Hepatocyte (in vitro differentiated cells): Measurements from ENCODE around the gene MAP3K20.

ENCODE experiments used
- EZH2phosphoT487 ChIP-seq: fragments of 200-600 bp; sonication (generic); IDR thresholded peaks from one replicate; pipeline ENCODE4 v1.6.1; 2018; ENCODE audit warnings: antibody characterized with exemption, mild to moderate bottlenecking, low read depth, moderate library complexity; ENCODE audit not compliant: unreplicated experiment, severe bottlenecking
- TF ChIP-seq, protein P1 (sequence below): fragments of 200-600 bp; sonication (generic); IDR thresholded peaks from 2 replicates; pipeline ENCODE4 v1.5.1; 2016; ENCODE audit warnings: antibody characterized with exemption, mild to moderate bottlenecking; ENCODE audit not compliant: poor library complexity

DNA sequence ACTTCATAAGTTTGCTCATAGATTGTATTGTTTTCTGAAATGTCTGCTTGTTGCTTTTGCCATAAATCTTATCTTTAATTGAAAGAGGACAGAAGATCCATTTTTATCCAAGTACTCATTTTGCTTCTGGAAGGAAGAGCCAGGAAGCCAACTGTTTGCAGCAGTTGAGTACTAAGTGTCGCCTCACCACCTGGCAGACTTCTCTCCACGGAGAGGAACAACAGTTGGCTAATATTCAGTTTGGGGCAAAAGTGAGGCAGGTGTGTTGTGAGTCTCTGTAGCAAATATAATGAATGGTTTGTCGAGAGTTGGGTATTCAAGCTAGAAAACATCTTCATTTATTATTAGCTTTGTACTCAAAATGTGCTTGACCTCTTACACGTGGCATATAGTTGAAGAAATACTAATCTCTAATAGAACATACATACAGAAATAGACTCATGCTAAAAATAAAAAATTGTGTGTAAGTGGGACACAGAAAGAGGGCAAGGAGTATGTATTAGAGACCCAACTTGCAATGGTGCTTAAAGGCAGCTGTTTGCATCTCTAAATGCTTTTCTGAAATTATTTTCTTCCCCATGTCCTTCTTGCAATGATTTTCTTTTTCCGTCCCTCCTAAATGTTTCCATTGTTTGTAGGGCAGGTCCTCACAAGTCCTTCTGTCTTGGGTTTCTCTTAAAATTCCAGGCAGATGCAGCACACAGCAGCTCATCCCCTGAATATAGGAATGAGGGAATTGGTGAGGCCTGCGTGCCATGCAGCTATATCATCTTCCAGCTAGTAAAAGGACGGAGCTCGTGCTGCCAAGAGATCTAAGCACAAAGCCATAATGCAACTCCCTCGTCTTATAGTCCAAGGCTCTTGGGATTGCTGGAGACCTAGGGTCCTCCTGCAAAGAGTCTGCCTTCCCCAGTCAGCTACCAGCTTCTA is 44.8 kb upstream of the MAP3K20 start:
- TF ChIP-seq, protein P1, sequence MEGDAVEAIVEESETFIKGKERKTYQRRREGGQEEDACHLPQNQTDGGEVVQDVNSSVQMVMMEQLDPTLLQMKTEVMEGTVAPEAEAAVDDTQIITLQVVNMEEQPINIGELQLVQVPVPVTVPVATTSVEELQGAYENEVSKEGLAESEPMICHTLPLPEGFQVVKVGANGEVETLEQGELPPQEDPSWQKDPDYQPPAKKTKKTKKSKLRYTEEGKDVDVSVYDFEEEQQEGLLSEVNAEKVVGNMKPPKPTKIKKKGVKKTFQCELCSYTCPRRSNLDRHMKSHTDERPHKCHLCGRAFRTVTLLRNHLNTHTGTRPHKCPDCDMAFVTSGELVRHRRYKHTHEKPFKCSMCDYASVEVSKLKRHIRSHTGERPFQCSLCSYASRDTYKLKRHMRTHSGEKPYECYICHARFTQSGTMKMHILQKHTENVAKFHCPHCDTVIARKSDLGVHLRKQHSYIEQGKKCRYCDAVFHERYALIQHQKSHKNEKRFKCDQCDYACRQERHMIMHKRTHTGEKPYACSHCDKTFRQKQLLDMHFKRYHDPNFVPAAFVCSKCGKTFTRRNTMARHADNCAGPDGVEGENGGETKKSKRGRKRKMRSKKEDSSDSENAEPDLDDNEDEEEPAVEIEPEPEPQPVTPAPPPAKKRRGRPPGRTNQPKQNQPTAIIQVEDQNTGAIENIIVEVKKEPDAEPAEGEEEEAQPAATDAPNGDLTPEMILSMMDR, result no peak
- no peak for TF ChIP-seq EZH2phosphoT487
